T-helper 2 cell treated with Interferon-gamma antibody and Interleukin-4, amounts not matched to agents 5 μg/mL and 100 μg/mL, for 36 hours (primary cell): ENCODE measurements around the gene THOC7.

Experiments
- DNase-seq: peaks from one replicate; pipeline ENCODE4 v3.0.0; 2021; ENCODE audit warnings: low spot score
- H3K27ac Mint-ChIP-seq: one replicate; pipeline ENCODE4 v1.8.0; 2021; ENCODE audit warnings: mild to moderate bottlenecking, mixed read lengths
- H3K27me3 Mint-ChIP-seq: one replicate; pipeline ENCODE4 v1.8.0; 2021; ENCODE audit warnings: low read depth, mixed read lengths
- H3K36me3 Mint-ChIP-seq: one replicate; pipeline ENCODE4 v1.8.0; 2021; ENCODE audit warnings: low read depth, mixed read lengths
- H3K4me1 Mint-ChIP-seq: one replicate; pipeline ENCODE4 v1.8.0; 2021; ENCODE audit warnings: low read depth, mixed read lengths
- H3K4me3 Mint-ChIP-seq: one replicate; pipeline ENCODE4 v1.8.0; 2022; ENCODE audit warnings: mild to moderate bottlenecking, moderate library complexity, mixed read lengths
- H3K9me3 Mint-ChIP-seq: one replicate; pipeline ENCODE4 v1.8.0; 2021; ENCODE audit warnings: mixed read lengths

Gene THOC7

DNA sequence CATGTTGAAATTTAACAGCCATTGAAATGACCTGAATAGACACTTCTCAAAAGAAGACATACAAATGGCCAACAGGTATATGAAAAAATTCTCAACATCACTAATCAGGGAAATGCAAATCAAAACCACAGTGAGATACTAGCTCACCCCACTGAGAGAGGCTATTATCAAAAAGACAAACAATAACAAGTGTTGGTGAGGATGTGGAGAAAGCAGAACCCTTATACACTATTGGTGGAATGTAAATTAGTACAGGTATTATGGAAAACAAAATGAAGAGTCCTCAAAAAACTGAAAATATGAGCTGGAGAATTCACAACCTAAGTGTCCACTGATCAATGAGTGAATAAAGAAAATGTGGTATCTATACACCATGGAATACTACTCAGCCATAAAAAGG, 21.5 kb downstream of the THOC7 start:
- Mint-ChIP-seq H3K4me3 (no peak overlapping the region), H3K4me1 (peaks cover 2% of the 10 kb centered on the region), H3K36me3 (peaks cover 19% of the 10 kb centered on the region), H3K9me3 (peaks cover 6% of the 10 kb centered on the region), H3K27ac (no peak overlapping the region), H3K27me3 (no peaks in the 10 kb centered on the region)
- no peak for DNase-seq

DNA sequence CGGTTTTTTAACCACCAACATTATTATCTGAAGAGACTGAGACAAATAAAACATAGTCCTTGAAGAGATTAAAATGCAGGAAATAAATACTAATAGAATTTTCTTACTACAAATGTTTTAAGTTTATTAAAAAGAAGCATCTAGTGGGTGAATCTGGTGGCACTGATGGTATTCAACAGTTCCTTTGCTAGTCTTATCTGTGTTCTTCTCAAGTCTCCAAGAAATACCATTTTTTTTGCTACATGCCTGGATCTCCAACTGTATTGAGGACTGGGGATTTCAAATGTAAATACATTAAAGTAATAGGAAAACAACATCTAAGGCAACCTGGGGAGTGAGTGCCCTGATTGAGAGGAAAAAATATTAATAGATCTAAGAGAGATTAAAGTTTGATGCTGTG, 21.9 kb downstream of the THOC7 start:
- no peaks in the 10 kb centered on the region for H3K27me3 Mint-ChIP-seq
- H3K9me3 Mint-ChIP-seq = peaks cover 6% of the 10 kb centered on the region
- no peak overlapping the region for H3K27ac Mint-ChIP-seq
- H3K36me3 Mint-ChIP-seq = peaks cover 19% of the 10 kb centered on the region
- peaks cover 2% of the 10 kb centered on the region for H3K4me1 Mint-ChIP-seq
- no peak overlapping the region for H3K4me3 Mint-ChIP-seq
- DNase-seq = no peak

DNA sequence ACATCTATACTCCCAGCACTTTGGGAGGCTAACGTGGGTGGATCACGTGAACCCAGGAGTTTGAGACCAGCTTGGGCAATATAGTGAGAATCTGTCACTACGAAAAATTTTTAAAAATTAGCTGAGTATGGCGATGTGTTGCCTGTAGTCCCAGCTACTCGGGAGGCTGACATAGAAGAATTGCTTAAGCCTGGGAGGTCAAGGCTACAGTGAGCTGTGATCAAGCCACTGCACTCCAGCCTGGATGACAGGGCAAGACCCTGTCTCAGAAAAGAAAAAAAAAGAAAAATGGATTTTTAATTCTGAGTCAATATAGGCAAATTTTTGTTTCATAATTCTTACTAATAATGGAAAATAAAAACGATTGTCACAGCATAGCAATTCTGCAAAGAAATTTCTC, 31.2 kb downstream of the THOC7 start:
- H3K27ac Mint-ChIP-seq = no peak overlapping the region
- H3K36me3 Mint-ChIP-seq = peaks cover 23% of the 10 kb centered on the region
- H3K4me1 Mint-ChIP-seq = no peaks in the 10 kb centered on the region
- no peaks in the 10 kb centered on the region for H3K9me3 Mint-ChIP-seq
- no peaks in the 10 kb centered on the region for H3K27me3 Mint-ChIP-seq
- DNase-seq = no peak
- H3K4me3 Mint-ChIP-seq = no peak overlapping the region

DNA sequence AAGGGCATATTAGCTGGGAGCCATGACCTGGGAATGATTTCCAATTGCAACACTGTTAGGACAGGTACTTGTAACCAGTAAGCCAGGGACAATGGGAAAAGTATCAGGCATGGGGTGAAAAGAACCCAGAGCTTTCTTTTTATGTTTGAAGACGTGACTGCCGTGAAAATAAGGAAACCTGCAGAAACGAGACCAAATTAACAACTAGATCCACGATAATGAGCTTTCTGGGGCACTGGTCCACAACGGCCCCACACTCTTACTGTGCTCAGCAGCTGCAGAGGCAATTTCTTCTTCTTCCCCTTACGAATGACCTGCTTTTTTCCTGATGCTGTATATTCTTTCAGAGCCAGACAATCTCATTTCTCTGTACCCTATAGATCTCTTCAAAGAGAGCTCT, 33.1 kb downstream of the THOC7 start:
- Mint-ChIP-seq H3K9me3 (no peaks in the 10 kb centered on the region), H3K4me3 (no peak overlapping the region), H3K4me1 (no peaks in the 10 kb centered on the region), H3K27ac (no peak overlapping the region), H3K27me3 (no peaks in the 10 kb centered on the region), H3K36me3 (peaks cover 23% of the 10 kb centered on the region)
- DNase-seq = no peak

DNA sequence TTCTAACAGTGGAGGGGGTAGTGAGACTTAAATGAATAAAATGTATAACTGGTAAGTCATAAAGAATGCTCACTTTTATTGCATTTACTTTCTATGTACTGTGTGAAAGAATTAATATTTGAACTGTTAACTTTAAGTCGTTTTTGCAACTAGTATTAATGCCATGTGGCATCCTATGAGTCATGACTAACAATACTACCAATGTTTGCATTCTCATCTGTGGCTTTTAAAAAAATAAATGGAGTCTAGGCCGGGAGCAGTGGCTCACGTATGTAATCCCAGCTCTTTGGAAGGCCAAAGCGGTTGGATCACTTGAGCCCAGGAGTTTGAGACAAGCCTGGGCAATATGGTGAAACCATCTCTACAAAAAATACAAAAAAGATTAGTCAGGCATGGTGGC, 39.3 kb downstream of the THOC7 start:
- Mint-ChIP-seq H3K27me3 (no peaks in the 10 kb centered on the region), H3K4me3 (no peak overlapping the region), H3K4me1 (no peaks in the 10 kb centered on the region), H3K36me3 (no peaks in the 10 kb centered on the region), H3K9me3 (no peaks in the 10 kb centered on the region), H3K27ac (no peak overlapping the region)
- DNase-seq = no peak

DNA sequence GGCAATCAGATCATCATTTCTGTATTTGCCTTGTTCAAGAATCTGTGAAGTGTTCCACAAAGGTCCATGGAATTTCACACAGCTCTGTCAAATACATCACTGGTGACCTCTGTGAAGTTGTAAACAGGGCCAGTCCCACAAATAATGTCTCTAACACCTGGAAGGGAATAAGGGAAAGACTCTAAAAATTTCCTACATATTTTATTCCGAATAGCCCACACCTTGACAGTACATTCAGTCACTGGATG, 44.5 kb downstream of the THOC7 start, which contains the start of gene C3orf49:
Gene C3orf49 (plus strand): TSS at position 149 of the 248 bp plus-strand sequence. CDS start 173 bp downstream, outside the sequence.
- DNase-seq = no peak
- Mint-ChIP-seq H3K36me3 (no peaks in the 10 kb centered on the region), H3K27me3 (no peaks in the 10 kb centered on the region), H3K4me3 (no peak within 1 kb of the TSS), H3K4me1 (no peaks in the 10 kb centered on the region), H3K9me3 (no peaks in the 10 kb centered on the region), H3K27ac (no peak within 1 kb of the TSS)

DNA sequence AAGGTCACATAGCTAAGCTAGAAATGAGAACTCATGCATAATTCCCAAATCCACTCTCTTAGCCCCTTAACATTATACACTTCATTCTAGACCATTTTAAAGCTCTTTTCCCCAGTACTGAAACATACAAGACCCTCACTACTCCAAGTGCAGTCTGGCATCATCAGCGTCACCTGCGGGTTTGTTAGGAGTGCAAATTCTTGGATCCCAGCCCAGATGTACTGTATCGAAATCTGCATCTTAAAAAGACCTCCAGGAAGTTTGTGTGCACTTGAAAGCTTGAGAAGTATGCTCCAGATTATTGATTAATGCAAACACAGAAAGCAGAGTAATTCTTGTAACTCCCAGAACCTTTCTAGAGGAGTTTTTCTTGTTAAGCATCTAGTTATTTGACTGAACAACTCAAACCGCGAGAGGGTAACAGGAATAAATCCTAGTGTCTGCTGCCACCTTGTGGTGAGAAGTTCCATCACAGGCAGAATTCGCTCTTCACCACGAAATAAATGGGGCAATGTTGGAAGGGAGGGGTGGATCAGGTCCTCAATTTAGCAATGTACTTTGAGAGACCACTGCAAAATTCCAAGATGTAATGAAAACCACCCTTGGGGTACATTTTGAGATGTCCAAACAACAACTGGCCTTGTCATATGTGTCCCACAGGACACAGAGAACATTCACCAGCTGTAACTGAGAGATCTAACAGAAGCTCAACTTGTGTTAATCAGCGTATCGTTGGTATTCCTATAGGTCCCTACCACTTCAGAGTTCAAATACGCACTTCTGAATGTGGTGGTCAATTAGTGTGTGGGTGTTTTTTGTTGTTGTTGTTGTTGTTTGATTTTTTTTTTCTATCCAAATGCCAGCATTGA, 45.1 kb downstream of the THOC7 start:
- H3K4me1 Mint-ChIP-seq = no peaks in the 10 kb centered on the region
- DNase-seq = peak; percentile 23
- no peak overlapping the region for H3K27ac Mint-ChIP-seq
- H3K27me3 Mint-ChIP-seq = no peaks in the 10 kb centered on the region
- no peaks in the 10 kb centered on the region for H3K9me3 Mint-ChIP-seq
- H3K36me3 Mint-ChIP-seq = no peaks in the 10 kb centered on the region
- no peak overlapping the region for H3K4me3 Mint-ChIP-seq

DNA sequence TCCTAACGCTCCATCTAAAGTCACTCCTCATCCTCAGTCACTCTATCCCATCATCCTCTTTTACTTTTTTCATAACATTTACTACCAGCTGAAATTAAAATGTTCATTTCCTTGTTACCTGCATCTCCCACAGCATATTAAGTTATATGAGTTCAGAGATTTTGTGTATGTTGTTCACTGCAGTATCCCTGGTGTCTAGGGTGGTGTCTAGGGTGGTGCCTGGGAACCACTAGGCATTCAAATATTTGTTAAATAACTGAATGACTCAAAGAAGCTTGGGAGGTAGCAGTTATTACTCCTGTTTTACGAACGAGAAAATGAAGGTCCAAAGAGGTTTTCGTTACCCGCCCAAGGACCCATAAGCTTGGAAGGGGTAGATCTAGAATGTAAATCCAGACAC, 46.4 kb downstream of the THOC7 start:
- Mint-ChIP-seq H3K36me3 (no peaks in the 10 kb centered on the region), H3K27me3 (no peaks in the 10 kb centered on the region), H3K4me1 (no peaks in the 10 kb centered on the region), H3K27ac (no peak overlapping the region), H3K9me3 (no peaks in the 10 kb centered on the region), H3K4me3 (no peak overlapping the region)
- no peak for DNase-seq

DNA sequence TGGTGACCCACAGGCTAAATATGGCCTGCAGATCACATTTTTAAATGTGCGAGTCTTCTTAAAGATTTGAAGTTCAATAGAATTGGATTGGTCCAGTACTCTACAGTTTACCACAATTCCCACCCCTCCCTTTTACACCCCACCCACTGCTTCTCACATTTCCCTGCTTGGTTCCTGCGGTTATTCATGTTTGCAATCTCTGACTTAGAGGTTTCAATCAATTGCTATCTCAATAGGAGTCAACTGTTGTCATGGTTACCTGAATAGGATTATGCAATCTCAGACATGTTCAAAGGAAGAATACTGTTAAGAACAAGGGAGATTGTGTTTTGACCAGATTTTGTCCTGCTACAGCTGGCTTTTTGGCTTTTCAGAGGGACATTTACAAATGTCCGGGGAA, 49.4 kb downstream of the THOC7 start:
- Mint-ChIP-seq H3K9me3 (no peaks in the 10 kb centered on the region), H3K27me3 (no peaks in the 10 kb centered on the region), H3K36me3 (no peaks in the 10 kb centered on the region), H3K4me1 (no peaks in the 10 kb centered on the region), H3K27ac (no peak overlapping the region), H3K4me3 (no peak overlapping the region)
- DNase-seq = no peak

DNA sequence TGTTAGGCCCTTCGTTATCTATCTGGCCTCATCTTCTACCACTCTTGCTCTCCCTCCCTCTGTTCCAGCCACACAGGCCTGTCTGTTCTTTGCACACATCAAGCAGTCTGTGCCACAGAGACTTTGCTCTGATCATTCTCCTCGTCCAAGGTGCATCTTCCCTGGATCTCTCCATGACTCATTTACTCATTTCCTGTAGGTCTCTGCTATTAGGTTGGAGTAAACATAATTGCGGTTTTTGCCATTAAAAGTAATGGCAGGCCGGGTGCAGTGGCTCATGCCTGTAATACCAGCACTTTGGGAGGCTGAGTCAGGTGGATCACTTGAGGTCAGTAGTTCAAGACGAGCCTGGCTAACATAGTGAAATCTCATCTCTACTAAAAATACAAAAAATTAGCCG, 54.0 kb downstream of the THOC7 start:
- H3K27ac Mint-ChIP-seq = no peak overlapping the region
- H3K27me3 Mint-ChIP-seq = no peaks in the 10 kb centered on the region
- no peaks in the 10 kb centered on the region for H3K36me3 Mint-ChIP-seq
- H3K4me3 Mint-ChIP-seq = no peak overlapping the region
- no peaks in the 10 kb centered on the region for H3K9me3 Mint-ChIP-seq
- H3K4me1 Mint-ChIP-seq = no peaks in the 10 kb centered on the region
- no peak for DNase-seq

DNA sequence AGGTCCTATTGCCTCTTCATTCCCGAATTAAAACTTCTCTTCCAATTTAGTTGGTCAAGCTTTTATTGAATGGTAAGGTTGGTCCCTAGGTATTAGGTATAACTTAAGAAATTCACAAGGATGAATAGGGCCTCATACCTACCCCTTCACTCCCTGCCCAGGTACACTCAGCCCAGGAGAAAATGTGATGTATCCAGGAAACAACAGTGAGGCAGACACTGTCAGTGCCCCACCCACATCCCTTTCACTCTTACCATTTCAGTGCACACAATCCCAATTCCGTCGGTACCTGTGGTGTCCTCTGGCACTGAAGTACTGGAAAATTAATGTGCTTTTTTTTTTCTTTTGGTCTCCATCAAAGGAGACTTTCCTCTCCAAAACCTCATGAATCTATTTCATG, 55.0 kb downstream of the THOC7 start:
- no peak overlapping the region for H3K27ac Mint-ChIP-seq
- no peaks in the 10 kb centered on the region for H3K36me3 Mint-ChIP-seq
- H3K4me3 Mint-ChIP-seq = no peak overlapping the region
- DNase-seq = no peak
- H3K4me1 Mint-ChIP-seq = no peaks in the 10 kb centered on the region
- H3K27me3 Mint-ChIP-seq = no peaks in the 10 kb centered on the region
- H3K9me3 Mint-ChIP-seq = no peaks in the 10 kb centered on the region

DNA sequence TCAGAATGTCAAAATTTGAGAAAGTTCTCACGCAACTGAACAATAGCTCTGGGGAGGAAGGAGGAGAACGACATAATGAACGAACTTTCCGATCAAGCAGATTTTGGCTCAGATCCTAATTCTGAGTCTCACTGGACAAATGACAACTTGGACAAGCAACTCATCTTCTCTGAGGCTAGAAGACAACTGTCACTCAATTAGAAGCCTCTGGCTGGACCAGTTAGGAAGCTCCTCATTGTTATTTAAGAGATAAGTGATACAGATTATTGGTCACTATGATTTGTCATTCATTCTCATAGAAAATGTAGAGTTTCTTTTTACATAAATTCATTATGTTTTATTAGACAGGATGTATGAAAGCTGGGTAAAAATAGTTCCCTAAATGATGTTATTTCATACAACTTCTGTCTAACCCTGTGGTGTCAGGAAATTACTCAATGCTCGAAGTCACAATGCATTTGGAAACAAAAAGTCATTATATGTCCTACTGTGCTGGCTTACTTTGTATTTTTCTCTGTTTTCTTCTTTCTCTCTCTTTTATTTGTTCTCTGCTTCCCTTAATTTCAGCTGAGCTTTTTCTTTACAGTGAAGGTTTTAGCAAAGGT, 55.5 kb downstream of the THOC7 start:
- Mint-ChIP-seq H3K4me3 (no peak overlapping the region), H3K4me1 (no peaks in the 10 kb centered on the region), H3K36me3 (no peaks in the 10 kb centered on the region), H3K27ac (no peak overlapping the region), H3K27me3 (no peaks in the 10 kb centered on the region), H3K9me3 (no peaks in the 10 kb centered on the region)
- no peak for DNase-seq

DNA sequence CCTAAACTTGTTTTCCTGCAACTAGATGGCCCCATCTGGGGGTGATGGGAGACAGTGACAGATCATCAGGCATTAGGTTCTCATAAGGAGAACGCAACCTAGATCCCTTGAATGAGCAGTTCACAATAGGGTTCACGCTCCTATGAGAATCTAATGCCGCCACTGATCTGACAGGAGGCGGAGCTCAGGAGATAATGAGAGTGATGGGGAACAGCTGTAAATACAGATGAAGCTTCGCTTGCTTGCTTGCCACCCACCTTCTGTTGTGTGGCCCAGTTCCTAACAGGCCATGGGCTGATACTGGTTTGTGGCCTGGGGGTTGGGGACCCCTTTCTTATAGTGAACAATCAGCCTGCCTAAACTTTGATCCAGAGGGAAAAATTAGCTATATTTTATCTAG, 59.7 kb downstream of the THOC7 start:
- no peak for DNase-seq
- H3K27me3 Mint-ChIP-seq = no peaks in the 10 kb centered on the region
- H3K36me3 Mint-ChIP-seq = no peaks in the 10 kb centered on the region
- no peak overlapping the region for H3K27ac Mint-ChIP-seq
- no peaks in the 10 kb centered on the region for H3K4me1 Mint-ChIP-seq
- no peak overlapping the region for H3K4me3 Mint-ChIP-seq
- no peaks in the 10 kb centered on the region for H3K9me3 Mint-ChIP-seq

DNA sequence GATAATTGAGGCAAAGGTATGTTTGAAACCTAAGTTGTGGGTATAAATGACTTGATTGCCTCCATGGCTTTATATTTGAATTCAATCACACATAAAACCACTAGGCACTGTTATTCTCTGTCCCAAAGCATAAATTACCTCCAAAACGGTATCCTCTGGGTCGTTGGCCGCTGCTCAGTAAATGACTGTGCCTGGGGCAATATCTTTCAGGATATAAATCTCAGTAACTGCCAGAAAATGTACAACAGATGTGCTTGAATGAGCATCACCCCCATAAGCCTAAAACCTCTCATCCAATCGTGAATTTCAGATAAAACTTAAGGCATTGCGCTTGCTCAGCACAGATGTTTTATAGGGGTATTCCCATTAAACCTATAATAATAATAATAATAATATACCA, 63.5 kb downstream of the THOC7 start:
- Mint-ChIP-seq H3K4me1 (no peaks in the 10 kb centered on the region), H3K36me3 (no peaks in the 10 kb centered on the region), H3K27me3 (no peaks in the 10 kb centered on the region)

DNA sequence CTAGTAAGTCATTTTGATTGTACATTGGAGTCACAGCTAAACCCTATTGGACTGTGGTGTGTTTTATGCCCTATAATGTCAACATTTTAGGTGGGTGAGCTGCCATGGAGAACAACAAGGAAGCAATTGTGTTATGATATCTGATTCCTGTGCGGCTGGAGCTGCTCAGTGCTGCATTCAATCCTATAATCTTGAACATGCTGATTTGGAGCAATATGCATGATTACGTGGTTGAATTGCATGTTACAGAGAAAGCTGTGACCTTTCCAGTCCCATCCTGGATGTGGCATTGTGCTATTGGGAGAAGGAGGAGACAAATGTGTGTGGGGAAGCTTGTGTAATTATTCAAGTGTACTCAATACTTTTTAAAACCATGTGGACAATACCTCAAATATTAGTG, 64.7 kb downstream of the THOC7 start:
- Mint-ChIP-seq H3K27ac (no peak overlapping the region), H3K36me3 (no peaks in the 10 kb centered on the region), H3K4me1 (no peaks in the 10 kb centered on the region), H3K27me3 (no peaks in the 10 kb centered on the region), H3K4me3 (no peak overlapping the region), H3K9me3 (no peaks in the 10 kb centered on the region)
- no peak for DNase-seq

More for the DNA sequence above, 63.5 kb downstream of the THOC7 start:
- H3K27ac Mint-ChIP-seq = no peak overlapping the region
- H3K4me3 Mint-ChIP-seq = no peak overlapping the region
- no peak for DNase-seq
- H3K9me3 Mint-ChIP-seq = no peaks in the 10 kb centered on the region
